ENCODE results near the gene SPATS1. TPM values are rescaled to one million over a fixed set of nuclear protein-coding genes. Genes with fewer than 3 reads are reported as not detected.

Gene SPATS1
- not detected for total RNA-seq
- not detected for polyA plus RNA-seq (2013, experiment 1 of 2)
- polyA plus RNA-seq (2013, experiment 2 of 2), result not detected
- long read RNA-seq, experiment 1, result 0 reads
- long read RNA-seq, experiment 2, result 0 reads
- long read RNA-seq, experiment 3, result 0 reads
- long read RNA-seq, experiment 4, result 0 reads

DNA sequence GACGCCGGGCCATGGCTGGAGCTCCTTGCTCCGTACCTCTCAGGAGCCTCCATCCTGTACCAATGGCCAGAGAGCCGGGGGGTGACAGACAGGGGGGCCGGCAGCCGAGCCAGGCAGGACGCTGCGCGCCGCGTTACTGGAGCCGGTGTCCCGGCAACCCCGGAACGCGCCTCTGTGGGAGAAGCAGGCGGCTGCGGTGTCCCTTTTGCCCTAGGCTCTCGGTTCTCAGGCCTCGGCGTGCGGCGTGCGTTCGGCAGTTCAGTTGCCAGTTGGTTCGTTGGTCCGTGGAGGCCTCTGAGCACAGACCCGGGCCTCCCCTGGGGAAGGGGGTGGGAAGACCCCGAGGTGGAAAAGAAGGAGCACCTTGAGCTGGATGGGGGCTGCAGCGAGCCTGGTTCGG is at the start of gene SPATS1:
Gene SPATS1 (plus strand): TSS at position 162 of the 400 bp plus-strand sequence. CDS start 446 bp downstream, outside the sequence.
- H3K27me3 ChIP-seq (ENCODE audit: control insufficient read depth, insufficient read depth, low read length, poor library complexity, severe bottlenecking), result peaks cover 4% of the 10 kb centered on the region

DNA sequence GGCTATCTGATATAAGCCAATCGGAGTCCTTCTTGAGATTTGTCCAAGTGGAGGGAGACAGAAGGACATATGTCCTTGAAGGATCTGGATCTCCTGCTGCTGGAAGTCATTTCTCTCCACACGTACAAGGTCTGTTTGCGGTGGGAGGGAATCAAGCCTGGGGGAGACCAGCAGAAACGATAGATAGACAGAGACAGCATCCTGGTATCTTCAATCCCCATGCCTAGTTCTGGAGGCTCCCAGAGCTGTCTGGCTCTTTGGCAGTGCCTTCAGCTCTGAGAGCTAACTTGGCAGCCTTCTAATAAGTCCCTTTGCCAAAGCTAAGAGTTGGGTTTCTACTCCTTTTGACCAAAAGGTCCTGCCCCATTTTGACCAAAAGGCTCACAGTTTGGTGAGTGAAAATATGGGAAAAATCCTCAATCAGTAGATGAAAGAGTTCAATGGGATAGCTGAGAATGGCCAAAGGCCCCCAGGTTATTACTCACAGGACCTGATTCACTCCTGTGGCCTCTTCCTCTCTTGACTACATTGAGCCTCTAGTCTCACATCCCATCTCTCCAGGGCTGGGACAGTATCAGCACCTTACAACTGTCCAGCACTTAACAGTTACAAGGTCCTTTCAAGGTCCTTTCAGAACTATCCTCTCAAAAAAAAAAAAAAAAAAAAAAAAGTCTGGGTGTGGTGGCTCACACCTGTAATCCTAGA is 49.6 kb upstream of the SPATS1 start:
- Histone ChIP-seq H3K9ac (ENCODE audit: extremely low read depth, low read length, poor library complexity, severe bottlenecking) (no peak overlapping the region), H3K36me3 (ENCODE audit: control insufficient read depth, insufficient read depth, low read length) (no peaks in the 10 kb centered on the region), H3K4me3 (ENCODE audit: low read length) (no peak overlapping the region), H3K27ac (ENCODE audit: low read depth, low read length) (no peak overlapping the region), H3K27me3 (ENCODE audit: control insufficient read depth, insufficient read depth, low read length, poor library complexity, severe bottlenecking) (peaks cover 86% of the 10 kb centered on the region), H3K9me3 (ENCODE audit: control insufficient read depth, low read length) (no peaks in the 10 kb centered on the region), H3K4me1 (ENCODE audit: control insufficient read depth, insufficient read depth, low read length) (no peaks in the 10 kb centered on the region)
- H3K27me3 Mint-ChIP-seq (ENCODE audit: insufficient read depth), result peaks cover 79% of the 10 kb centered on the region
- TF ChIP-seq CTCF (conservative IDR thresholded peaks at IDR 0.05), result no peak
- DNase-seq, result no peak
- H3K27ac Mint-ChIP-seq, result no peak overlapping the region
- WGBS, 2 experiments (ENCODE audit: insufficient coverage in 1 of 2, insufficient read length in 1 of 2), result 83 to 95% methylated on average over 4 of the region's 4 CpGs
- no peak overlapping the region for H3K4me3 Mint-ChIP-seq
- peaks cover 5% of the 10 kb centered on the region for H3K4me1 Mint-ChIP-seq
- H3K9me3 Mint-ChIP-seq, result no peaks in the 10 kb centered on the region
- no peaks in the 10 kb centered on the region for H3K36me3 Mint-ChIP-seq (ENCODE audit: low read depth)

More for the DNA sequence above, at the start of gene SPATS1:
- DNase-seq, result peak; percentile 82
- Histone ChIP-seq H3K9ac (ENCODE audit: extremely low read depth, low read length, poor library complexity, severe bottlenecking) (no peak within 1 kb of the TSS), H3K36me3 (ENCODE audit: control insufficient read depth, insufficient read depth, low read length) (no peaks in the 10 kb centered on the region), H3K4me3 (ENCODE audit: low read length) (no peak within 1 kb of the TSS), H3K9me3 (ENCODE audit: control insufficient read depth, low read length) (no peaks in the 10 kb centered on the region), H3K4me1 (ENCODE audit: control insufficient read depth, insufficient read depth, low read length) (no peaks in the 10 kb centered on the region), H3K27ac (ENCODE audit: low read depth, low read length) (no peak within 1 kb of the TSS)
- Mint-ChIP-seq H3K9me3 (no peaks in the 10 kb centered on the region), H3K27ac (no peak within 1 kb of the TSS), H3K4me3 (peak within 1 kb of the TSS; percentile 34), H3K36me3 (ENCODE audit: low read depth) (no peaks in the 10 kb centered on the region), H3K4me1 (no peaks in the 10 kb centered on the region), H3K27me3 (ENCODE audit: insufficient read depth) (peaks cover 30% of the 10 kb centered on the region)
- 76 to 94% methylated on average over 14 to 31 of the region's 31 CpGs for WGBS, 2 experiments (ENCODE audit: insufficient coverage in 1 of 2, insufficient read length in 1 of 2)
- no peak for TF ChIP-seq CTCF (conservative IDR thresholded peaks at IDR 0.05)

- WGBS, 2 experiments (ENCODE audit: insufficient coverage in 1 of 2, insufficient read length in 1 of 2), result 76 to 84% methylated on average over 7 of the region's 7 CpGs
- H3K36me3 Mint-ChIP-seq (ENCODE audit: low read depth), result peaks cover 8% of the 10 kb centered on the region
- no peak for TF ChIP-seq CTCF (conservative IDR thresholded peaks at IDR 0.05)
- H3K4me3 ChIP-seq (ENCODE audit: low read length), result no peak overlapping the region
- H3K9me3 ChIP-seq (ENCODE audit: control insufficient read depth, low read length), result no peaks in the 10 kb centered on the region
- peaks cover 77% of the 10 kb centered on the region for H3K27me3 Mint-ChIP-seq (ENCODE audit: insufficient read depth)
- peaks cover 74% of the 10 kb centered on the region for H3K27me3 ChIP-seq (ENCODE audit: control insufficient read depth, insufficient read depth, low read length, poor library complexity, severe bottlenecking)
- DNase-seq, result no peak
- H3K27ac ChIP-seq (ENCODE audit: low read depth, low read length), result no peak overlapping the region
- peaks cover 4% of the 10 kb centered on the region for H3K36me3 ChIP-seq (ENCODE audit: control insufficient read depth, insufficient read depth, low read length)
- no peak overlapping the region for H3K27ac Mint-ChIP-seq
- H3K4me1 Mint-ChIP-seq, result peaks cover 6% of the 10 kb centered on the region
- H3K4me1 ChIP-seq (ENCODE audit: control insufficient read depth, insufficient read depth, low read length), result no peaks in the 10 kb centered on the region
- H3K9ac ChIP-seq (ENCODE audit: extremely low read depth, low read length, poor library complexity, severe bottlenecking), result no peak overlapping the region
- H3K9me3 Mint-ChIP-seq, result no peaks in the 10 kb centered on the region
- no peak overlapping the region for H3K4me3 Mint-ChIP-seq
Measured at GRCh38 chr6:44294832-44295791, 47.3 kb upstream of the SPATS1 start.
